GM13977 (cell line): ENCODE data around the gene PDK2.
A peak's percentile ranks its signal among the peaks of the same experiment; 100 is the strongest.

Experiments used
- DNase-seq: peaks from one replicate; pipeline ENCODE4 v3.0.0; 2012; ENCODE audit warnings: low spot score
- in situ Hi-C: fragments of 300-500 bp; cut with MboI; formaldehyde crosslinking; loops from one replicate; pipeline ENCODE4 v1.12.0; 2022; ENCODE audit warnings: low sequenced_read_pairs, low pct_unique_long_range_greater_than_20kb, mixed read lengths, inconsistent platforms; ENCODE audit not compliant: unreplicated experiment
- TF ChIP-seq, protein P1 (sequence below): IDR thresholded peaks from 2 replicates; pipeline ENCODE4 v1.5.1; 2012; ENCODE audit warnings: mild to moderate bottlenecking, control low read depth; ENCODE audit not compliant: insufficient read depth; ENCODE audit errors: extremely low read depth, missing control alignments

Gene PDK2

DNA sequence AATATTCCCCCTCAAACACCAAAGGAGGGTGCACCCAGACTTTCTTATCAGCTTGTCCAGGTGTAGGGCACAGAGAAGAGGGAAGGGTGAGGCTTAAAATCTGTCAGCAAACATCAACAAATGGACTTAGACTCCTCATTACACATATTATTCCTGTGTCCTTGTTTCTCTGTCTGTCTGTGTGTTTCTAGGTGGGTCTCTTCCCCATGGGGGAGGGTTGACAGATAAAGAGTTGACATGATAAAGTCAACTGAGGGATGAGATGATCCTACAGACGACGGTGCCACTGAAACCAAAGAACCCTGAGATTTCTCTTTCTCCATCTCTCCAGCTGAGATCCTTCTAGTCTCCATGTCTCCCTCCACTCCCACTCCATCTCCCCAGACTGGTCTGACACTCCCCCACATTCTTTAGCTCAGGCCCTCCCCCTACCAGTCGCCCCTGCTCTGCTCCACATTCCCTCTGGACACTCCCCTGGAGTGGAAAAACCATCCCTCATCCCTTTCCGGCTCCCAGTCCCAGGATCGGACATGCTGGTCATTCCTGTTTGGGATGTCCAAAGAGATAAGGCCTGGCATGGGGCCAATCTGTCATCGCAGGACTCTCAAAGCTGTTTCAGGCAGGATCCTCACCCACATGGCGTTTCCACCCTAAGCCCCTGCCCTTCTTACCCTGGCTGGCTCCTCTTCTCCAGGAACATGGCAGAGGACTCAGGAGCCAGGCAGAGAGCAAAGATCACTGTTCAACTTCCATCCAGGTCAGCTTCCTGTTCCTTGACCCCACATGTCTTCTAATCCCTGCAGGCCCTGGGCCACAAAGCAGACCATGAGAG, 42.1 kb upstream of the PDK2 start:
- in situ Hi-C loops, result no loop called here

GRCh38 chr17:50053654-50053960, 41.5 kb upstream of the PDK2 start:
- in situ Hi-C loops, result no loop called here
- no peak for DNase-seq
- TF ChIP-seq, protein P1, sequence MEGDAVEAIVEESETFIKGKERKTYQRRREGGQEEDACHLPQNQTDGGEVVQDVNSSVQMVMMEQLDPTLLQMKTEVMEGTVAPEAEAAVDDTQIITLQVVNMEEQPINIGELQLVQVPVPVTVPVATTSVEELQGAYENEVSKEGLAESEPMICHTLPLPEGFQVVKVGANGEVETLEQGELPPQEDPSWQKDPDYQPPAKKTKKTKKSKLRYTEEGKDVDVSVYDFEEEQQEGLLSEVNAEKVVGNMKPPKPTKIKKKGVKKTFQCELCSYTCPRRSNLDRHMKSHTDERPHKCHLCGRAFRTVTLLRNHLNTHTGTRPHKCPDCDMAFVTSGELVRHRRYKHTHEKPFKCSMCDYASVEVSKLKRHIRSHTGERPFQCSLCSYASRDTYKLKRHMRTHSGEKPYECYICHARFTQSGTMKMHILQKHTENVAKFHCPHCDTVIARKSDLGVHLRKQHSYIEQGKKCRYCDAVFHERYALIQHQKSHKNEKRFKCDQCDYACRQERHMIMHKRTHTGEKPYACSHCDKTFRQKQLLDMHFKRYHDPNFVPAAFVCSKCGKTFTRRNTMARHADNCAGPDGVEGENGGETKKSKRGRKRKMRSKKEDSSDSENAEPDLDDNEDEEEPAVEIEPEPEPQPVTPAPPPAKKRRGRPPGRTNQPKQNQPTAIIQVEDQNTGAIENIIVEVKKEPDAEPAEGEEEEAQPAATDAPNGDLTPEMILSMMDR, result no peak

More for the DNA sequence above, 42.1 kb upstream of the PDK2 start:
- no peak for DNase-seq
- TF ChIP-seq, protein P1, result no peak

DNA sequence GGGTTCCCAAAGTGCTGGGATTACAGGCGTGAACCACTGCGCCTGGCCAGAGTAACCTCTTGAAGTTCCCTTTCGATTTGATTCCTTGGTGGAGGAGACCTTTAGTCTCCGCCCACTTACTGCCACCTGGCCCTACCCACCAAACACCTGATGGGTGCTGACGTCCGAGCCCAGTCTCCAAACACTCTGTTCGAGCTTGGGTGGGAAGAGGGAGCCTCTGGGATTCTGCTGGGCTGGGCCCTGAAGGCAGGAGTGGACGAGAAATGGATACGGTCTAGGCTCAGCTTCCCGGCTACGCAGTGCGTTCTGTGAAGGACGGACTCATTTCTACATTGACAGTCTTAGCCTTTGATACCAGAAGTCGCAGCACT, 40.1 kb upstream of the PDK2 start:
- TF ChIP-seq, protein P1, result no peak
- DNase-seq, result no peak
- in situ Hi-C loops, result no loop called here

DNA sequence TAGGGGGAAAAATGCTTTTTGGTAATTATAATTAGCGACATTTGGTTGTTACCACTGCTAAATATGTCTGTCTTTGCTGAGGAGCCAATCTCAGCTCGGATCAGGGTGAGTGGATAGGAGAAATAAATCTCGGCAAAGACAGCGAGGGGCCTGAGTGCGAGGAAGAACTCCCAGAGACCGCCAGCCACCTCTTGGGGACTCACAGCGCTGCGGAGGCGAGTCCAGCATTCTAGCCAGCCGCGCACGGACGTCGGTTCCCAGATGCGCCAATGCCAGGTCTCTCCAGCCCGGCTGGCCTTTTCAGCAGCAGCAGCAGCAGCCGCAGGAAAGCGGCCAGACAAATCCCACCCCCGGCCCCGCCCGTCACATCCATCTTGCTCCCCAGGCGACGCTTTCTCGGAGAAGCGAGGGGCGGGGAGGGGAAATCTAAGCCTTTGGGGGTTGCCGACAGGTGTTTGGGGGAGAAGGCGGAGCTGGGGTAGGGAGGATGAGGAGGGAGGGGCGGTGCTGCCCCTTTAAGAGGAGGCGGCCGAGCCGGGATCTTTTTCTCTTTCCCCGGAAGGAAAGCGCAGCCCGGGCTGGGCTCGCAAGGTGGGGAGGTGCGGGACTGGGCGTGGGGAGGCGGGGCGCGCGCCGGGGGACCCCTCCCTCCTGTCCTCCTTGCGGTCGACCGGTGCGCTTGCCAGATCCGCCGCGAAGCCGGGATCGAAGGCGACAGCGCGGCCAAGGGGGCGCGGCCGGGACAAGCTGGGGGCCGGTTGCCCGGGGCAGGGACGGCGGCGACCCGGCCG, 39.5 kb upstream of the PDK2 start, which contains the start of gene ITGA3:
Gene ITGA3 (plus strand): TSS at position 685 of the 791 bp plus-strand sequence. CDS start 330 bp downstream, outside the sequence.
- DNase-seq, result peak; percentile 75
- in situ Hi-C loops, result no loop called here
- TF ChIP-seq, protein P1, result no peak

- peak; percentile 78 for DNase-seq
- TF ChIP-seq, protein P1, result peak; percentile 66
- in situ Hi-C loops, result no loop called here
Observed at GRCh38 chr17:50056217-50056960, 38.8 kb upstream of the PDK2 start.

DNA sequence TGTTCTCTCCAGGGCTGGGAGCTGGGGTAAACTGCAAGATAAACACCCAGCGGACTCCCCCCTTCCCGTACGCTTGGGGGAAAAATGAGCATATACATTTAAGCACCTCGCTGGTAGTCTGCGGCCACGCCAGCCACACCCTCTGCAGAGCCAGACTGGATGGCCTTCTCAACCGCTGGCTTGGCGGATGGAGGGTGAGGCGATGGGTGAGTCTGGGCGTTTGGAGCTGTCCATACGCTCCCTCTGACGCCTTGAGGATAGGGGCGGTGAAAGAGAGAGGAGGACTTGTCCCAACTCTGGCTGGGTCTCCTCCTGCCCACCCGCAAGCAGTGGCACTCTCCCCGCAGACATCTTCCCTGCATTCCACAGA, 38.2 kb upstream of the PDK2 start:
- TF ChIP-seq, protein P1, result no peak
- in situ Hi-C loops, result no loop called here
- DNase-seq, result no peak
